ENCODE data around the gene CCL27.

The CCL27 gene

GRCh38 chr9:34689116-34689470, 26.6 kb upstream of the CCL27 start:
- no peak for TF ChIP-seq GATA2 (IDR thresholded peaks at IDR 0.05; ENCODE audit: low read depth, low read length)
- no peak for TF ChIP-seq GATA3 (IDR thresholded peaks at IDR 0.05; ENCODE audit: low read depth, low read length)

- TF ChIP-seq GATA3 (IDR thresholded peaks at IDR 0.05; ENCODE audit: low read depth, low read length) (no peak), GATA2 (IDR thresholded peaks at IDR 0.05; ENCODE audit: low read depth, low read length) (no peak)
These were observed 26.1 kb upstream of the CCL27 start for GRCh38 chr9:34688329-34689115.

GRCh38 chr9:34687276-34688030, 25.0 kb upstream of the CCL27 start:
- no peak for TF ChIP-seq GATA2 (IDR thresholded peaks at IDR 0.05; ENCODE audit: low read depth, low read length)
- TF ChIP-seq GATA3 (IDR thresholded peaks at IDR 0.05; ENCODE audit: low read depth, low read length) = no peak

GRCh38 chr9:34686732-34687131, 24.3 kb upstream of the CCL27 start:
- TF ChIP-seq GATA2 (IDR thresholded peaks at IDR 0.05; ENCODE audit: low read depth, low read length) = no peak
- TF ChIP-seq GATA3 (IDR thresholded peaks at IDR 0.05; ENCODE audit: low read depth, low read length) = no peak

- no peak for TF ChIP-seq GATA2 (IDR thresholded peaks at IDR 0.05; ENCODE audit: low read depth, low read length)
- no peak for TF ChIP-seq GATA3 (IDR thresholded peaks at IDR 0.05; ENCODE audit: low read depth, low read length)
These were observed 23.8 kb upstream of the CCL27 start for GRCh38 chr9:34686231-34686630.

- TF ChIP-seq GATA3 (IDR thresholded peaks at IDR 0.05; ENCODE audit: low read depth, low read length) = no peak
- TF ChIP-seq GATA2 (IDR thresholded peaks at IDR 0.05; ENCODE audit: low read depth, low read length) = no peak
These were observed 23.1 kb upstream of the CCL27 start for GRCh38 chr9:34685591-34685990.

- TF ChIP-seq GATA3 (IDR thresholded peaks at IDR 0.05; ENCODE audit: low read depth, low read length) = no peak
- TF ChIP-seq GATA2 (IDR thresholded peaks at IDR 0.05; ENCODE audit: low read depth, low read length) = no peak
These were observed 22.4 kb upstream of the CCL27 start for GRCh38 chr9:34684816-34685215.

- TF ChIP-seq GATA2 (IDR thresholded peaks at IDR 0.05; ENCODE audit: low read depth, low read length) = no peak
- TF ChIP-seq GATA3 (IDR thresholded peaks at IDR 0.05; ENCODE audit: low read depth, low read length) = no peak
These were observed 21.7 kb upstream of the CCL27 start for GRCh38 chr9:34684145-34684544.

- TF ChIP-seq GATA2 (IDR thresholded peaks at IDR 0.05; ENCODE audit: low read depth, low read length) (no peak), GATA3 (IDR thresholded peaks at IDR 0.05; ENCODE audit: low read depth, low read length) (no peak)
These were observed 13.4 kb upstream of the CCL27 start for GRCh38 chr9:34675869-34676268.

- TF ChIP-seq GATA3 (IDR thresholded peaks at IDR 0.05; ENCODE audit: low read depth, low read length) (no peak), GATA2 (IDR thresholded peaks at IDR 0.05; ENCODE audit: low read depth, low read length) (no peak)
These were observed 12.7 kb upstream of the CCL27 start for GRCh38 chr9:34675048-34675714.

- TF ChIP-seq GATA2 (IDR thresholded peaks at IDR 0.05; ENCODE audit: low read depth, low read length) (no peak), GATA3 (IDR thresholded peaks at IDR 0.05; ENCODE audit: low read depth, low read length) (no peak)
These were observed 12.0 kb upstream of the CCL27 start for GRCh38 chr9:34674440-34674839.

GRCh38 chr9:34671307-34671706, 8.8 kb upstream of the CCL27 start:
- TF ChIP-seq GATA2 (IDR thresholded peaks at IDR 0.05; ENCODE audit: low read depth, low read length) = no peak

- TF ChIP-seq GATA3 (IDR thresholded peaks at IDR 0.05; ENCODE audit: low read depth, low read length) (no peak), GATA2 (IDR thresholded peaks at IDR 0.05; ENCODE audit: low read depth, low read length) (no peak)
These were observed 7.5 kb upstream of the CCL27 start for GRCh38 chr9:34669809-34670562.
